ENCODE results near the gene SSRP1.

SSRP1 gene

GRCh38 chr11:57359896-57360690 lies 24.4 kb upstream of the SSRP1 start:
- in situ Hi-C loops (cut with HindIII; ENCODE audit: low sequenced_read_pairs) = no loop called here

- in situ Hi-C loops (cut with HindIII; ENCODE audit: low sequenced_read_pairs) = no loop called here
Measured at GRCh38 chr11:57359396-57359795, 23.7 kb upstream of the SSRP1 start.

GRCh38 chr11:57358991-57359390 lies 23.3 kb upstream of the SSRP1 start:
- in situ Hi-C loops (cut with HindIII; ENCODE audit: low sequenced_read_pairs) = no loop called here

DNA sequence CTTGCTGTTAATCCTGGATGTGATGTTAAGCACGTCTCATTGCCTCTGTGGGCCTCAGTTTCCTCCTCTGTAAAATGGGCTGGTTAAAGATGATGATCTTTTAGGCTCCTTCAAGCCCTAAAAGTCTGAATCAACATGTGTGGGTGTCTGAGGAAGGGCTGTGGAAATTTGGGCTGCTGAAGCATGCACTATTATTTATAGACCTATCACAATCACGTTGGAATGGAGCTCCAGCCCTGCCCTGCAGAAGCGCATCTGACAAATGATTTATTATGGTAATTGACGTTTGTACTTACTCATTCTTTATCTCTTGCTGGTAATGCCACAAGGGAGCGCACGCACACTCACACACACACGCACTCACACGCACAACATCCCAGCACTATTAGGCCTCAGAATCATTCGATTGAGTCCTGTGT lies 22.9 kb upstream of the SSRP1 start:
- in situ Hi-C loops (cut with HindIII; ENCODE audit: low sequenced_read_pairs) = no loop called here

DNA sequence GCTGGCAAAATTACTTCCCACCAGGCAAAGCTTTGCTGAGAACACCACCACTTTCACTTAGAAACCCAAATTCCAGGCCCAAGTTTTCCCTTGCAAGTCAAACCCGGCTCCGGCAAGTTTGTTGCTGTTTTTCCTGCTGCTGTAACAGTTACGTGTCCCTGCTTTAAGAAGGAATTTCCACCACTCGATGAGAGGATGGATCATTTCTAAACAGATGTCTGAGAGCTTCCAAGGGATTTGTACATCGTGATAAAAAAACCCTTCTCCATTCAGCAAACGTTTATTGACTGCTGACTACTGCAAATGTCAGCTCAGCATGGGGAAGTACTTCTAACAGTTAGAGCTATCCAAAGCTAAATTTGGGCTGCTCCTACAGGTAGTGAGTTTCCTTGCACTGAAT lies 22.2 kb upstream of the SSRP1 start:
- in situ Hi-C loops (cut with HindIII; ENCODE audit: low sequenced_read_pairs) = no loop called here

GRCh38 chr11:57357310-57357709 lies 21.6 kb upstream of the SSRP1 start:
- in situ Hi-C loops (cut with HindIII; ENCODE audit: low sequenced_read_pairs) = no loop called here

- in situ Hi-C loops (cut with HindIII; ENCODE audit: low sequenced_read_pairs) = no loop called here
Measured at GRCh38 chr11:57356268-57356667, 20.6 kb upstream of the SSRP1 start.

GRCh38 chr11:57354699-57355098 lies 19.0 kb upstream of the SSRP1 start:
- in situ Hi-C loops (cut with HindIII; ENCODE audit: low sequenced_read_pairs) = no loop called here

GRCh38 chr11:57353852-57354251 lies 18.2 kb upstream of the SSRP1 start:
- in situ Hi-C loops (cut with HindIII; ENCODE audit: low sequenced_read_pairs) = no loop called here

DNA sequence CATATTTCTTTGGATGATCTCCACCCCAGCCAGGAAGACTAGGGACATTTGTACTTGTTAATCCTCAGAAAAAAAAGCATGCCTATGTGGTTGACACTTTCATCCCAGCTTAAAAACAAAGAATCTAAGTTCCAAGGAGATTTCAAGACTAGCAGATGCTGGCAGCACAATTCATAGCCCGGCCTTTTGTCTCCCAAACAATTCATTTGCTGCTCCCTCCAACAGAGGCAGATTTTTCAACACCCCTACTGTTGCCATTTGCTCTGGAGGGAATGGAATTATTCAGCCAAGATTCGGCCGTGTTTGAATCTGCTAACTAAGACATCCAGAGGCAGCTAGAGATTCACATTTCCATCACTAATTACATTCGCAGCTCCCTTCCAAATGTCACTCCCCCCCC lies 17.8 kb upstream of the SSRP1 start:
- in situ Hi-C loops (cut with HindIII; ENCODE audit: low sequenced_read_pairs) = no loop called here

GRCh38 chr11:57353036-57353435 lies 17.3 kb upstream of the SSRP1 start:
- in situ Hi-C loops (cut with HindIII; ENCODE audit: low sequenced_read_pairs) = no loop called here

DNA sequence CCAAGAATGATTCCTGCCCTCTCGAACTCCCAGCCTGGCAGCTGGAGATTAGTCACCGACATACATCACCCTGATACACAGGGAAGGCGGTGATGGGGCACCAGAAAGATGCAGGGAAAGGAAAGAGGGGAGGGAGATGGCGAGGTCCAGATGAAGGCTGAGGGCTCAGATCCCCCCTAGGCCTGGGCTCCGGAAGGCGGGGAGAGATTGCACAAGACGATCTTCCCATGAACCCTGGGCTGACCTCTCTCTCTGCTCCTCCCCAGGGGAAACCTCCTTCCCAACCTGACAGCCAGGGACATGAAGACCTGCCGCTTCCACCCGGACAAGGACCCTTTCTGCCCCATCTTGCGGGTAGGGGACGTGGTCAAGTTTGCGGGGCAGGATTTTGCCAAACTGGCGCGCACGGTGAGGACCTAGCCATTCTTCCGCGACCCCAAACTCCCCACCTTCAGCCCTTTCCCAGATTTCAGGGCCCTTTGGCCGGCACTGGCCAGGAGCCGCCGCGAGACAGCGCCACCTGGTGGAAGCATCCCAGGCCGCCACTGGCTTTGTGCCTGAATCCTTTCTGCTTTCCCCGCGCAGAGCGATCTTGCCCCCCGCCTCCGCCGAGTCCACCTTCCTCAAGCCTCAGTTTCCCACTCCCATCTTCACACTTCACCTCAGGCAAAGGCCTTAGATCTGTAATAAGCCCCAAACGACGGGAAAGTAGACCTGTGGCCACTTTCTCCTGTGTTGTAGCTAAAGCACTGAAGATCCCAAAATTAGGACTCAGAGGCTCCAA lies 14.0 kb upstream of the SSRP1 start:
- in situ Hi-C loops (cut with HindIII; ENCODE audit: low sequenced_read_pairs) = loop anchor here (25.0 kb wide), 1 partner anchor 288 kb away; the partner anchor contains the start of gene YPEL4

DNA sequence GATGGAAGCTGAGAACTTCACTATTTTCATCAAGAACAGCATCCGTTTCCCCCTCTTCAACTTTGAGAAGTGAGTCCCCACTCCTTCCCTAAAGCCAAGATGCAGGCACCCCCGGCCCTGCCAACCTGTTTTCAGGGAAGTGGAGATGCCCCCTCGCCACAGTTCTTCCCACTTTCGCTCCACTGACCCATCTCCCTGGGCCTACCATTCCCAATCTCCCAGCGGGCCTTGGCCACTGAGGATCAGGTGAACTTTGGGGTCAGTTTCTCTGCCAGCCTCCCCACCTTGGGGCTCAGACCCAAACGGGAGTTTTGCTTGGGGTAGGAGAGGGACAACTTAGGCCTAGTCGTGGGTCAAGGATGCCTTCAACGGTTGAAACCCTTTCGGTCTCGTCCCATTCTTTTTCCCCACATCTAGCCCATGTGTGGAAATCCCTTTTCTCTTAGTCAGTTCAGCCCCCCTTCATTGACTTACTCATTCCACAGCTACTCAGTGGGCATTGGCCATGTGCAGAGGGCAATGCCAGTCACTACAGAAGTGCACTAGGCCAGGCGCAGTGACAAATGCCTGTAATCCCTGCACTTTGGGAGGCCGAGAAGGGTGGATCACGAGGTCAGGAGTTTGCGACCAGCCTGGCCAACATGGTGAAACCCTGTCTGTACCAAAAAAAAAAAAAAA lies 13.1 kb upstream of the SSRP1 start:
- in situ Hi-C loops (cut with HindIII; ENCODE audit: low sequenced_read_pairs) = loop anchor here (25.0 kb wide), 1 partner anchor 289 kb away; the partner anchor contains the start of gene YPEL4

- in situ Hi-C loops (cut with HindIII; ENCODE audit: low sequenced_read_pairs) = loop anchor here (25.0 kb wide), 1 partner anchor 289 kb away; the partner anchor contains the start of gene YPEL4
Measured at GRCh38 chr11:57348052-57348451, 12.4 kb upstream of the SSRP1 start.

DNA sequence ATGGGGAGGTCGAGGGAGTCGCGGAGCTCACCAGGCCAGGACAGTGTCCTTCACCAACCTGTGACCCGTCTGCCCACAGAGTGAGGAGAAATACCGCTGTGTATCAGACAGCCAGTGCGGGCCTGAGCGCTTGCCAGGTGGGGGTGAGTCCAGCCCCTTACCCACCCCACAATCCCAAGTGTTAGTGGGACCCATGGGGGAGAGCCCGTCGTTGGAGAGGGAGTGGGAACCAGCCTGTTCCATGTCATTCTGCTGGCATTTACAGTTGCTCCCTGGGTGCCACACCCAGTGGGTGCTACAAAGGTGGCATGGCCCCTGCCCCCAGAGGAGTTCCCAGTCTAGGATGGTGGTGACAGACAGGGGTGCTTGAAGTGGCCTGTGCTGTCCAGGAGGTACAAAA lies 11.6 kb upstream of the SSRP1 start:
- in situ Hi-C loops (cut with HindIII; ENCODE audit: low sequenced_read_pairs) = loop anchor here (25.0 kb wide), 1 partner anchor 290 kb away; the partner anchor contains the start of gene YPEL4

GRCh38 chr11:57345555-57346211 lies 10.0 kb upstream of the SSRP1 start:
- in situ Hi-C loops (cut with HindIII; ENCODE audit: low sequenced_read_pairs) = loop anchor here (25.0 kb wide), 1 partner anchor 292 kb away; the partner anchor contains the start of gene YPEL4

- in situ Hi-C loops (cut with HindIII; ENCODE audit: low sequenced_read_pairs) = loop anchor here (25.0 kb wide), 1 partner anchor 292 kb away; the partner anchor contains the start of gene YPEL4
Measured at GRCh38 chr11:57344826-57345225, 9.1 kb upstream of the SSRP1 start.

DNA sequence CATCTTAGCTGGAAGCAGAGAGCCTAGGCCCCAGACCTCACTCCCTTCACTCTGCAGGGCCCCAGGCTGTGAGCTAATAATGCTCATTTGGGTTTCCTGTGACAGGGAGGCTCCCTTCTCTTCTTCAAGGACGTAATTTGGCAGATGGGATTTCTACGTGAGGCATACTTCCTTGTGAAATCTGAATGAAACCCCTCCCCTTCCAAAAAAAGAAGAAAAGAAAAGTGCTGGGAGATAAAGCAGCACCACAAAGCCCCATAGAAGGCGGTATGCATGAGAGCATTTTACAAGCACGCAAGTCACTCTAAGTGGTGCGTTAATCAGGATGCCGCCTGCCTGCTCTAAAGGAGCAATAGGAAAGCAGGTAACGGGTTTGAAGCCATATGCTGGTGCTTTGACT lies 8.1 kb upstream of the SSRP1 start:
- in situ Hi-C loops (cut with HindIII; ENCODE audit: low sequenced_read_pairs) = loop anchor here (25.0 kb wide), 1 partner anchor 293 kb away; the partner anchor contains the start of gene YPEL4

- in situ Hi-C loops (cut with HindIII; ENCODE audit: low sequenced_read_pairs) = loop anchor here (25.0 kb wide), 1 partner anchor 295 kb away; the partner anchor contains the start of gene YPEL4
Measured at GRCh38 chr11:57342702-57343101, 7.0 kb upstream of the SSRP1 start.

GRCh38 chr11:57341250-57341808 lies 5.6 kb upstream of the SSRP1 start:
- in situ Hi-C loops (cut with HindIII; ENCODE audit: low sequenced_read_pairs) = loop anchor here (25.0 kb wide), 1 partner anchor 296 kb away; the partner anchor contains the start of gene YPEL4
